AG04450 (cell line): ENCODE data around the gene GAS7. TPM values are rescaled to one million over a fixed set of nuclear protein-coding genes. Genes with fewer than 3 reads are reported as not detected.

Source experiments
- CTCF ChIA-PET: fragments of 300-600, 350-600 bp; formaldehyde crosslinking; extraction: SDS; loops from one replicate; lab custom pipeline; 2022; ENCODE audit warnings: antibody characterized with exemption, inconsistent platforms; lab: Charles Lee
- POLR2A ChIA-PET: fragments of 350-600 bp; formaldehyde crosslinking; extraction: SDS; loops from one replicate; lab custom pipeline; 2021; ENCODE audit warnings: antibody characterized with exemption, inconsistent platforms; lab: Yijun Ruan, JAX
- DNase-seq: peaks from one replicate; pipeline ENCODE4 v3.0.0-alpha.2; 2011; ENCODE audit warnings: low read depth, low spot score
- H3K27ac ChIP-seq: one replicate; pipeline ENCODE4 v1.5.1; 2012; ENCODE audit warnings: low read depth, low read length, control low read depth
- H3K27me3 ChIP-seq: one replicate; pipeline ENCODE4 v1.6.0; 2012; ENCODE audit warnings: low read length; ENCODE audit not compliant: control insufficient read depth, insufficient read depth
- H3K4me3 ChIP-seq: 2 replicates; pipeline ENCODE4 v1.5.1; 2011; ENCODE audit warnings: mild to moderate bottlenecking, low read depth, low read length, control low read depth
- H3K9me3 ChIP-seq: 2 replicates; pipeline ENCODE4 v1.5.1; 2012; ENCODE audit warnings: low read length; ENCODE audit not compliant: control insufficient read depth, insufficient read depth
- polyA plus RNA-seq: library from polyadenylated mRNA; depleted of rRNA; stranded (reverse); fragments of >200 nt; gene quantifications from 2 replicates; pipeline ENCODE4 v1.2.3, GENCODE V29; 2011
- TF ChIP-seq, protein P1 (sequence below): IDR thresholded peaks from 2 replicates; pipeline ENCODE4 v1.5.1; 2011; ENCODE audit warnings: low read depth, low read length, control low read depth, inconsistent platforms

Gene GAS7
- polyA plus RNA-seq, 1 experiment, result 5.6 TPM

DNA sequence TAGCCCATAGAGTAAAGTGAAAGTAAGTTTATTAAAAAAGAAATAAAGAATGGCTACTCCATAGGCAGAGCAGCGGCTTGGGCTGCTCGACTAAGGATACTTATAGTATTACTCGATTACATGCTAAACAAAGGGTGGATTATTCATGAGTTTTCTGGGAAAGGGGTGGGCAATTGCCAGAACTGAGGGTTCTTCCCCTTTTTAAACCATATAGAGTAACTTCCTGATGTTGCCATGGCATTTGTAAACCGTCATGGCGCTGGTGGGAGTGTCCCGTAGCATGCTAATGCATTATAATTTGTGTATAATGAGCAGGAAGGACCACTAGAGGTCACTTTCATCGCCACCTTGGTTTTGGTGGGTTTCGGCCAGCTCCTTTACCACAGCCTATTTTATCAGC is 13.3 kb upstream of the GAS7 start:
- H3K27ac ChIP-seq, result no peak overlapping the region
- H3K9me3 ChIP-seq, result peaks cover 16% of the 10 kb centered on the region
- ChIA-PET CTCF (no interaction called here), POLR2A (no interaction called here)
- no peak for DNase-seq
- TF ChIP-seq, protein P1, sequence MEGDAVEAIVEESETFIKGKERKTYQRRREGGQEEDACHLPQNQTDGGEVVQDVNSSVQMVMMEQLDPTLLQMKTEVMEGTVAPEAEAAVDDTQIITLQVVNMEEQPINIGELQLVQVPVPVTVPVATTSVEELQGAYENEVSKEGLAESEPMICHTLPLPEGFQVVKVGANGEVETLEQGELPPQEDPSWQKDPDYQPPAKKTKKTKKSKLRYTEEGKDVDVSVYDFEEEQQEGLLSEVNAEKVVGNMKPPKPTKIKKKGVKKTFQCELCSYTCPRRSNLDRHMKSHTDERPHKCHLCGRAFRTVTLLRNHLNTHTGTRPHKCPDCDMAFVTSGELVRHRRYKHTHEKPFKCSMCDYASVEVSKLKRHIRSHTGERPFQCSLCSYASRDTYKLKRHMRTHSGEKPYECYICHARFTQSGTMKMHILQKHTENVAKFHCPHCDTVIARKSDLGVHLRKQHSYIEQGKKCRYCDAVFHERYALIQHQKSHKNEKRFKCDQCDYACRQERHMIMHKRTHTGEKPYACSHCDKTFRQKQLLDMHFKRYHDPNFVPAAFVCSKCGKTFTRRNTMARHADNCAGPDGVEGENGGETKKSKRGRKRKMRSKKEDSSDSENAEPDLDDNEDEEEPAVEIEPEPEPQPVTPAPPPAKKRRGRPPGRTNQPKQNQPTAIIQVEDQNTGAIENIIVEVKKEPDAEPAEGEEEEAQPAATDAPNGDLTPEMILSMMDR, result no peak
- H3K4me3 ChIP-seq, result no peak overlapping the region
- H3K27me3 ChIP-seq, result no peaks in the 10 kb centered on the region

DNA sequence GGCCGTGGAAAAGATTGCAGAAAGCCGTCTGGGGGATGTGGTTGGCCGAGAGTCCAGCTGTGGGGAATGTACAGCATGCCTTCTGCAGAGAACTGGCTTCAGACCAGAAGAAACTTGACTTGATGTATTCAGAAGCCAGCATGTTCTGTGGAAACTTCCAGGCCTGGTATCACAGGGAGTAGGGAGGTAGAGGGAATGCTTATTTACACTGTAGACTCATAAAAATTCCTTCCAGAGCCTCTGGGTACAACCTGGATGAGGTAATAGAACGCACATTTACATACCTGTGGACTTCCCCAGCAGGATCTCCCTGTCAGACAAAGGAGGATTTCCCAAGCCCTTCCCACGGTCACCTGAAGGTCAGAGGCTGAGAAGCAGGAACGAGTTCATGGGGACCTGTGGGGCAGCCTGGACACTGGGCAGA is 11.8 kb upstream of the GAS7 start:
- H3K27me3 ChIP-seq, result no peaks in the 10 kb centered on the region
- H3K9me3 ChIP-seq, result peaks cover 14% of the 10 kb centered on the region
- H3K27ac ChIP-seq, result no peak overlapping the region
- ChIA-PET CTCF (interaction anchor here (1.5 kb wide), 1 partner anchor 407 kb away, joined by 3 read pairs; no protein-coding TSS in a partner anchor), POLR2A (no interaction called here)
- TF ChIP-seq, protein P1, result no peak
- no peak for DNase-seq
- no peak overlapping the region for H3K4me3 ChIP-seq

DNA sequence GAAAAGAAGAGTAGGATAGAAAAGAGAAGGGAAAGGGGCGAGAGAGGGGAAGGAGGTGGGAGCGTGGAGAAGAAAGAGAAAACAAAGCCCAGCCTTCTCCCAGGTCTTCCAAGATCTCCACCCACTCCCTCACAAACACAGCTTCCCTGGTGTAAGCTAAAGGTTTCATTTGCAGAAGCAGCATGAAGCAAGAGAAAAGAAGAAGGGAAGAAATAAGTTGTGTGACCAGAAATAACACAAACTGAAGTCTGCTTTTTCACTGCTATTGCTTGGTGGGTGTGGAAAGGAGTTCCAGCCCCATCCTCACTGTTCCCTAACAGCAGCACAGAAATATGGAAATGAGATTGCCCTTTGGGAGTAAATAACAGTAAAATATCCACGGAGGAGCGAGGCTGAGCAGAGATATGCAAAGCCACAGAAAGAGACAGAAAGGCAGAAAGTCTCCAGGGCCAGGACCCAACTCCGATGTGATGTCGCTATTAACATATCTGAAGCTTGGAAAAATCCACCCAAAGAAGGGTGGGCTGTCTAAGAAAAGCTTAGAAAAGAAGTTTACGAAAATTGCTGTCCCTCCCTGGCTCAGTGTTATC is 10.3 kb upstream of the GAS7 start:
- no peaks in the 10 kb centered on the region for H3K27me3 ChIP-seq
- H3K4me3 ChIP-seq, result no peak overlapping the region
- no peak for DNase-seq
- TF ChIP-seq, protein P1, result no peak
- ChIA-PET POLR2A (interaction anchor here (0.7 kb wide), 1 partner anchor 72 kb away, joined by 4 read pairs; no protein-coding TSS in a partner anchor), CTCF (interaction anchor here (1.5 kb wide), 1 partner anchor 408 kb away, joined by 3 read pairs; no protein-coding TSS in a partner anchor)
- peaks cover 14% of the 10 kb centered on the region for H3K9me3 ChIP-seq
- H3K27ac ChIP-seq, result no peak overlapping the region

DNA sequence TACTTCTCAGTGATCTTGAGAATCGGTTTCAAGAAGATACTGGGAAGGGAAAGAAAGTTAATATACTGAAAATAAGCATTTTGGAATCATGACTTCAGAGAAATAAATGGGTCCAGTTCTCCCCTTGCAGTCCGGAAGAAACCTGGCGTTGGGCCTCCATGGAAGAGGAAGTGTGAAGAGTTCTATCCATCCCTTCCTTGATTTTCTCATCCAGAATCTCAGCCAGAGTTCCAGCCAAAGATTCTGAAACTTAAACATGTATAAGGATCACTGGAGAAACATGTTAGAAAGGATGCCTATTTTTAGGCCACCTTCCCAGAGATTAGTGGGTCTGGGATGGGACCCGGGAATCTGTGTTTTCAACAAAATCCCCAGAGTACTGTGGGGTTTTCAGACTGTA is 8.7 kb upstream of the GAS7 start:
- H3K9me3 ChIP-seq, result peaks cover 14% of the 10 kb centered on the region
- ChIA-PET CTCF (no interaction called here), POLR2A (no interaction called here)
- no peak overlapping the region for H3K27ac ChIP-seq
- no peaks in the 10 kb centered on the region for H3K27me3 ChIP-seq
- TF ChIP-seq, protein P1, result no peak
- H3K4me3 ChIP-seq, result no peak overlapping the region
- no peak for DNase-seq

DNA sequence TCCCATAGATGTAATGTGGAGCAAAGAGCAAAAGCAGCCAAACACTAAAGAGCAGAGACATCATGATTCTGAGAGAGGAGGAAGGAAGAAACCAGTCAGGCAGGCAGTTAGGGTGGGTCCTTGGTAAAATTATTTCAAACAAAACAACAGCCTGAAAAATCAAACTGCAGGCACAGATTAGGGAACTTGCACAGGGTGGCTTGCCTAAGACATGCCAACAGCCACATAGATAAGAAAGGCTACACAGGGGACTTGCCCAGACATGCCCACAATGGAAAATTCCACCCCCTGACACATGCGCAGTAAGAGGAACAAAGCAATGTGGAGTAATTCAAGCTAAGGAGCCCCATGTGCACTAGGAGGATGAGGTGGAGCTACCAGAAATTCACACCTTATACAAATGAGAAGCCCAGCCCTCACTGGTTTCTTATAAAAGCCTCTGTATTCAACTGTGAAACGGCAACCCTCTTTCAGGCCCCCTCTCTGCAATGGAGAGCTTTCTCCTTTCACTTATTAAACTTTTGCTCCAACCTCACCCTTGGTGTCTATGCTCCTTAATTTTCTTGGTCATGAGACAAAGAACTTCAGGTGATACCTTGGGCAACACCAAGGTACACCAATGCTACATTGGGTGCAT is 7.3 kb upstream of the GAS7 start:
- Histone ChIP-seq H3K27ac (no peak overlapping the region), H3K4me3 (no peak overlapping the region), H3K27me3 (no peaks in the 10 kb centered on the region), H3K9me3 (peaks cover 14% of the 10 kb centered on the region)
- ChIA-PET CTCF (no interaction called here), POLR2A (no interaction called here)
- DNase-seq, result no peak
- TF ChIP-seq, protein P1, result no peak
